ENCODE results near the gene NRSN2.
A peak's percentile ranks its signal among the peaks of the same experiment; 100 is the strongest.
"Not testable (repeated sequence)": the region's sequence is repeated elsewhere in the genome, so short reads cannot be mapped to it uniquely, and the experiment has no call there.

NRSN2 gene

GRCh38 chr20:348972-349841, 2.3 kb downstream of the NRSN2 start:
- H3K4me3 ChIP-seq (ENCODE audit: low read length), result peak overlapping the region; percentile 92
- H3K9ac ChIP-seq (ENCODE audit: low read length), result no peak overlapping the region
- no peaks in the 10 kb centered on the region for H3K4me1 ChIP-seq (ENCODE audit: control insufficient read depth, insufficient read depth, low read length)
- H3K36me3 ChIP-seq (ENCODE audit: control insufficient read depth, insufficient read depth, low read length), result no peaks in the 10 kb centered on the region
- no peaks in the 10 kb centered on the region for H3K27me3 ChIP-seq (ENCODE audit: control insufficient read depth, insufficient read depth, low read length)
- peak overlapping the region; percentile 98 for H3K27ac ChIP-seq (ENCODE audit: low read depth, low read length)

- Histone ChIP-seq H3K4me3 (ENCODE audit: low read length) (no peak overlapping the region), H3K36me3 (ENCODE audit: control insufficient read depth, insufficient read depth, low read length) (no peaks in the 10 kb centered on the region), H3K9ac (ENCODE audit: low read length) (no peak overlapping the region), H3K27ac (ENCODE audit: low read depth, low read length) (no peak overlapping the region), H3K4me1 (ENCODE audit: control insufficient read depth, insufficient read depth, low read length) (no peaks in the 10 kb centered on the region), H3K27me3 (ENCODE audit: control insufficient read depth, insufficient read depth, low read length) (no peaks in the 10 kb centered on the region)
Measured at GRCh38 chr20:353166-353565, 6.3 kb downstream of the NRSN2 start.

GRCh38 chr20:354298-354977, 7.5 kb downstream of the NRSN2 start:
- no peaks in the 10 kb centered on the region for H3K36me3 ChIP-seq (ENCODE audit: control insufficient read depth, insufficient read depth, low read length)
- H3K27ac ChIP-seq (ENCODE audit: low read depth, low read length), result no peak overlapping the region
- H3K4me3 ChIP-seq (ENCODE audit: low read length), result no peak overlapping the region
- no peaks in the 10 kb centered on the region for H3K4me1 ChIP-seq (ENCODE audit: control insufficient read depth, insufficient read depth, low read length)
- no peak overlapping the region for H3K9ac ChIP-seq (ENCODE audit: low read length)
- H3K27me3 ChIP-seq (ENCODE audit: control insufficient read depth, insufficient read depth, low read length), result no peaks in the 10 kb centered on the region

GRCh38 chr20:356154-356553, 9.2 kb downstream of the NRSN2 start:
- H3K36me3 ChIP-seq (ENCODE audit: control insufficient read depth, insufficient read depth, low read length); H3K27me3 ChIP-seq (ENCODE audit: control insufficient read depth, insufficient read depth, low read length); H3K4me1 ChIP-seq (ENCODE audit: control insufficient read depth, insufficient read depth, low read length); H3K27ac ChIP-seq (ENCODE audit: low read depth, low read length); H3K4me3 ChIP-seq (ENCODE audit: low read length); H3K9ac ChIP-seq (ENCODE audit: low read length): not testable (repeated sequence)

GRCh38 chr20:356745-357144, 9.8 kb downstream of the NRSN2 start:
- Histone ChIP-seq H3K4me3 (ENCODE audit: low read length) (no peak overlapping the region), H3K27me3 (ENCODE audit: control insufficient read depth, insufficient read depth, low read length) (no peaks in the 10 kb centered on the region), H3K36me3 (ENCODE audit: control insufficient read depth, insufficient read depth, low read length) (no peaks in the 10 kb centered on the region), H3K4me1 (ENCODE audit: control insufficient read depth, insufficient read depth, low read length) (no peaks in the 10 kb centered on the region), H3K27ac (ENCODE audit: low read depth, low read length) (no peak overlapping the region), H3K9ac (ENCODE audit: low read length) (no peak overlapping the region)

GRCh38 chr20:358891-359555, 12.1 kb downstream of the NRSN2 start:
- Histone ChIP-seq H3K27me3 (ENCODE audit: control insufficient read depth, insufficient read depth, low read length) (no peaks in the 10 kb centered on the region), H3K4me1 (ENCODE audit: control insufficient read depth, insufficient read depth, low read length) (no peaks in the 10 kb centered on the region), H3K9ac (ENCODE audit: low read length) (no peak overlapping the region), H3K27ac (ENCODE audit: low read depth, low read length) (no peak overlapping the region), H3K36me3 (ENCODE audit: control insufficient read depth, insufficient read depth, low read length) (no peaks in the 10 kb centered on the region), H3K4me3 (ENCODE audit: low read length) (no peak overlapping the region)

GRCh38 chr20:361561-361960, 14.7 kb downstream of the NRSN2 start:
- Histone ChIP-seq H3K36me3 (ENCODE audit: control insufficient read depth, insufficient read depth, low read length) (no peaks in the 10 kb centered on the region), H3K27ac (ENCODE audit: low read depth, low read length) (no peak overlapping the region), H3K4me3 (ENCODE audit: low read length) (no peak overlapping the region), H3K27me3 (ENCODE audit: control insufficient read depth, insufficient read depth, low read length) (no peaks in the 10 kb centered on the region), H3K9ac (ENCODE audit: low read length) (no peak overlapping the region), H3K4me1 (ENCODE audit: control insufficient read depth, insufficient read depth, low read length) (no peaks in the 10 kb centered on the region)

- no peak overlapping the region for H3K9ac ChIP-seq (ENCODE audit: low read length)
- no peak overlapping the region for H3K27ac ChIP-seq (ENCODE audit: low read depth, low read length)
- H3K4me1 ChIP-seq (ENCODE audit: control insufficient read depth, insufficient read depth, low read length), result no peaks in the 10 kb centered on the region
- H3K27me3 ChIP-seq (ENCODE audit: control insufficient read depth, insufficient read depth, low read length), result no peaks in the 10 kb centered on the region
- no peaks in the 10 kb centered on the region for H3K36me3 ChIP-seq (ENCODE audit: control insufficient read depth, insufficient read depth, low read length)
- H3K4me3 ChIP-seq (ENCODE audit: low read length), result no peak overlapping the region
Measured at GRCh38 chr20:362271-363254, 15.7 kb downstream of the NRSN2 start.

GRCh38 chr20:363319-364078, 16.6 kb downstream of the NRSN2 start:
- no peak overlapping the region for H3K9ac ChIP-seq (ENCODE audit: low read length)
- no peaks in the 10 kb centered on the region for H3K36me3 ChIP-seq (ENCODE audit: control insufficient read depth, insufficient read depth, low read length)
- no peaks in the 10 kb centered on the region for H3K27me3 ChIP-seq (ENCODE audit: control insufficient read depth, insufficient read depth, low read length)
- no peak overlapping the region for H3K27ac ChIP-seq (ENCODE audit: low read depth, low read length)
- H3K4me1 ChIP-seq (ENCODE audit: control insufficient read depth, insufficient read depth, low read length), result no peaks in the 10 kb centered on the region
- H3K4me3 ChIP-seq (ENCODE audit: low read length), result no peak overlapping the region

- H3K27ac ChIP-seq (ENCODE audit: low read depth, low read length), result no peak overlapping the region
- no peaks in the 10 kb centered on the region for H3K4me1 ChIP-seq (ENCODE audit: control insufficient read depth, insufficient read depth, low read length)
- H3K4me3 ChIP-seq (ENCODE audit: low read length), result no peak overlapping the region
- no peaks in the 10 kb centered on the region for H3K36me3 ChIP-seq (ENCODE audit: control insufficient read depth, insufficient read depth, low read length)
- no peaks in the 10 kb centered on the region for H3K27me3 ChIP-seq (ENCODE audit: control insufficient read depth, insufficient read depth, low read length)
- no peak overlapping the region for H3K9ac ChIP-seq (ENCODE audit: low read length)
Measured at GRCh38 chr20:364905-365794, 18.2 kb downstream of the NRSN2 start.
